Measurements from ENCODE around the gene NTNG1.

GRCh38 chr1:107158991-107159390 lies 18.2 kb downstream of the NTNG1 start:
- TF ChIP-seq CTCF (IDR thresholded peaks at IDR 0.05) (no peak), POLR2A (IDR thresholded peaks at IDR 0.05) (no peak)
